ENCODE data around the gene SAMD11. TPM values are rescaled to one million over a fixed set of nuclear protein-coding genes. Genes with fewer than 3 reads are reported as not detected.

The SAMD11 gene
- total and polyA plus RNA-seq, 2 donors (not counting 1 experiment from before 2014, with no cell fraction given), result not detected

DNA sequence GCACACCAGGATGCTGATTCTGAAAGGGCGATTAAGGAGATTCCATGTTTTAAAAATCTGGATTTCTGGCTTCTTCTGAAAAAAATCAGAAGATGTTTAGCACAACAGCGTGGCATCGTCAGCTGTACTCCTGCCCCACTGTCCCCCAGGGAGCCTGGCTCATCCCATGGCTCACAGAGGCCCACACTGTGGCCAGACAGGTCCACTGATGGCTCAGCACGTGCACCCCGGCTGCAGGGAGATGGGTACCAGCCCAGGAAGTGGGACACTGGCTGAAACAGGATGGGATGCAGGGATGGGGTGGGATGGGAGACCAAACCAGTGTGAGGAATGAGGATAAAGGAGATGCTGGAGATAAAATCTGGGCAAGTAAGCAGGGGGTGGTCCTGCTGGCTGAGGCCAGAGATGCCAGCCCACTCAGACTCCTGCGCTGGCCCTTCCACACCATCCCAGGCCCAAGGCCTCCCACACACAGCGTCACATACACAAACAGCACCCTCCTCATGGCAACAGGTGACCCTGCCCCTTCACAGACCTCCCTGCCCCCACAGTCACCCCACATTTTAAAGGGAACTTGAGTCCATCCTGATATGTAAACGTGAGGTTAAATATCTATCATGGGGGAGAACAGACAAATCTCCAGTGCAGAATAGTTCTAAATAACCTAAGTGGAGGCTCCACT is 23.9 kb upstream of the SAMD11 start:
- no peaks in the 10 kb centered on the region for H3K9me3 Mint-ChIP-seq (ENCODE audit: insufficient read depth)
- Histone ChIP-seq H3K27ac (ENCODE audit: low read length in 2 of 2) (no peak overlapping the region), H3K4me3 (ENCODE audit: control extremely low read depth in 1 of 5, extremely low read depth in 1 of 5, insufficient read depth in 1 of 5, low read depth in 2 of 5, low read length in 4 of 5) (no peak overlapping the region), H2AFZ (ENCODE audit: insufficient read depth, low read depth, low read length, poor library complexity, severe bottlenecking) (no peak overlapping the region), H3K36me3 (replicated peaks in 1 of 2; ENCODE audit: control extremely low read depth in 1 of 2, control insufficient read depth in 1 of 2, extremely low read depth in 1 of 2, insufficient read depth in 2 of 2, low read length in 1 of 2) (no peaks in the 10 kb centered on the region), H3K9ac (ENCODE audit: low read length) (no peak overlapping the region), H3K79me2 (ENCODE audit: control insufficient read depth, insufficient read depth, low read length) (no peaks in the 10 kb centered on the region), H4K20me1 (ENCODE audit: control insufficient read depth, insufficient read depth, low read length, poor library complexity, severe bottlenecking) (no peaks in the 10 kb centered on the region), H3K9me3 (ENCODE audit: control extremely low read depth in 1 of 3, control insufficient read depth in 2 of 3, insufficient read depth in 1 of 3, low read length in 2 of 3) (peaks cover 0 to 19% (median 0%) of the 10 kb centered on the region in 3 donors), H3K4me1 (ENCODE audit: control insufficient read depth in 2 of 2, insufficient read depth in 2 of 2, low read length in 2 of 2) (peaks cover 0 to 7% of the 10 kb centered on the region in 2 donors), H3K27me3 (replicated peaks in 1 of 4; ENCODE audit: control extremely low read depth in 1 of 4, control insufficient read depth in 3 of 4, insufficient read depth in 4 of 4, low read length in 3 of 4) (peaks cover 0 to 50% (median 14%) of the 10 kb centered on the region in 4 experiments), H3K4me2 (replicated peaks; ENCODE audit: low read depth, low read length, poor library complexity, severe bottlenecking) (no peak overlapping the region)
- intact Hi-C loops (cut with micrococcal nuclease), result no loop called here
- TF ChIP-seq EZH2 (IDR thresholded peaks at IDR 0.05; ENCODE audit: borderline replicate concordance, insufficient read depth, low read depth, low read length, poor library complexity, severe bottlenecking), result no peak
- TF ChIP-seq, protein P1, sequence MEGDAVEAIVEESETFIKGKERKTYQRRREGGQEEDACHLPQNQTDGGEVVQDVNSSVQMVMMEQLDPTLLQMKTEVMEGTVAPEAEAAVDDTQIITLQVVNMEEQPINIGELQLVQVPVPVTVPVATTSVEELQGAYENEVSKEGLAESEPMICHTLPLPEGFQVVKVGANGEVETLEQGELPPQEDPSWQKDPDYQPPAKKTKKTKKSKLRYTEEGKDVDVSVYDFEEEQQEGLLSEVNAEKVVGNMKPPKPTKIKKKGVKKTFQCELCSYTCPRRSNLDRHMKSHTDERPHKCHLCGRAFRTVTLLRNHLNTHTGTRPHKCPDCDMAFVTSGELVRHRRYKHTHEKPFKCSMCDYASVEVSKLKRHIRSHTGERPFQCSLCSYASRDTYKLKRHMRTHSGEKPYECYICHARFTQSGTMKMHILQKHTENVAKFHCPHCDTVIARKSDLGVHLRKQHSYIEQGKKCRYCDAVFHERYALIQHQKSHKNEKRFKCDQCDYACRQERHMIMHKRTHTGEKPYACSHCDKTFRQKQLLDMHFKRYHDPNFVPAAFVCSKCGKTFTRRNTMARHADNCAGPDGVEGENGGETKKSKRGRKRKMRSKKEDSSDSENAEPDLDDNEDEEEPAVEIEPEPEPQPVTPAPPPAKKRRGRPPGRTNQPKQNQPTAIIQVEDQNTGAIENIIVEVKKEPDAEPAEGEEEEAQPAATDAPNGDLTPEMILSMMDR (IDR thresholded peaks at IDR 0.05), result no peak
- 84% methylated on average over 7 of the region's 8 CpGs for WGBS (ENCODE audit: insufficient coverage)
- ATAC-seq (ENCODE audit: low read depth), result no peak
- peaks cover 52% of the 10 kb centered on the region for H3K27me3 Mint-ChIP-seq
- H3K4me1 Mint-ChIP-seq, result peaks cover 8% of the 10 kb centered on the region
- no peak overlapping the region for H3K4me3 Mint-ChIP-seq
- no peak overlapping the region for H3K27ac Mint-ChIP-seq
- peak; percentile 5 for DNase-seq
- POLR2A ChIA-PET, result no interaction called here
- CTCF ChIA-PET, result no interaction called here

DNA sequence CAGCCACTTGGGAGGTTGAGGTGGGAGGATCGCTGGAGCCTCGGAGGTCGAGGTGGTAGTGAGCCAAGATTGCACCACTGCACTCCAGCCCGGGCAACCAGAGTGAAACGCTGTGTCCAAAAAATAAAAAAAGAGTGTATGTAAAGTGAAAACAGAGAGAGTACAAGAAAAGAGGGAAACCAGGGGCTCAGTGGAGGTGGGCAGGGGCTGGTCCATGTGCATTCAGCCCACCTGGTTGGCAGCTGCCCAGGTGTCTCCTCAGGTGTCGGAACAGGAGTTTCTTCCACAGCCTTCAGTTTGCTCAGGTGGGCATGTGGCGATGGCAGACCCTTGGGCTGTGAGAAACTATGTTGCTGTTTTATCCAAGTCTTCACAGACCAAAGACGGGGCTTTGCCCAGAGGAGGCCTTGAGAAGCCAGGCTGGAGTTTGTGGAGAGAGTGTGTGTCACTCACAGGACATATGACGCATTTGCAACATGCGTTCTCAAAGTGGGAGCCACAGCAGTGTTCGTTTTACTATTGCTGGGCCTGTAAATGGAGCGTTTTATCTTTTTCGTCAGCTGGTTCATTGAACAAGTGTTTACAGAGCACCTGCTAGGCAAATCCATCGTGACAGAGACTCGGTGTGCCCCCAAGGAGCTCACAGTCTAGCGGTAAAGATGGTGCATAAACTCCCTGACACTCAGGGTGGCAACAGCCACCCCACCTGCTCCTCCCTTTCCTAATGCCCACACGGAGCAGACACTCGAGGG is 22.4 kb upstream of the SAMD11 start:
- intact Hi-C loops (cut with micrococcal nuclease), result no loop called here
- Histone ChIP-seq H3K27me3 (replicated peaks in 1 of 4; ENCODE audit: control extremely low read depth in 1 of 4, control insufficient read depth in 3 of 4, insufficient read depth in 4 of 4, low read length in 3 of 4) (peaks cover 0 to 59% (median 21%) of the 10 kb centered on the region in 4 experiments), H3K4me3 (ENCODE audit: control extremely low read depth in 1 of 5, extremely low read depth in 1 of 5, insufficient read depth in 1 of 5, low read depth in 2 of 5, low read length in 4 of 5) (no peak overlapping the region), H3K4me2 (replicated peaks; ENCODE audit: low read depth, low read length, poor library complexity, severe bottlenecking) (no peak overlapping the region), H3K9me3 (ENCODE audit: control extremely low read depth in 1 of 3, control insufficient read depth in 2 of 3, insufficient read depth in 1 of 3, low read length in 2 of 3) (peaks cover 0 to 19% (median 0%) of the 10 kb centered on the region in 3 donors), H3K79me2 (ENCODE audit: control insufficient read depth, insufficient read depth, low read length) (no peaks in the 10 kb centered on the region), H2AFZ (ENCODE audit: insufficient read depth, low read depth, low read length, poor library complexity, severe bottlenecking) (no peak overlapping the region), H3K4me1 (ENCODE audit: control insufficient read depth in 2 of 2, insufficient read depth in 2 of 2, low read length in 2 of 2) (peaks cover 14 to 23% of the 10 kb centered on the region in 2 donors), H4K20me1 (ENCODE audit: control insufficient read depth, insufficient read depth, low read length, poor library complexity, severe bottlenecking) (no peaks in the 10 kb centered on the region), H3K27ac (ENCODE audit: low read length in 2 of 2) (no peak overlapping the region), H3K36me3 (replicated peaks in 1 of 2; ENCODE audit: control extremely low read depth in 1 of 2, control insufficient read depth in 1 of 2, extremely low read depth in 1 of 2, insufficient read depth in 2 of 2, low read length in 1 of 2) (no peaks in the 10 kb centered on the region), H3K9ac (ENCODE audit: low read length) (no peak overlapping the region)
- DNase-seq (peak; percentile 3), ATAC-seq (ENCODE audit: low read depth) (no peak)
- Mint-ChIP-seq H3K4me3 (no peak overlapping the region), H3K27ac (no peak overlapping the region), H3K27me3 (peaks cover 56% of the 10 kb centered on the region), H3K9me3 (ENCODE audit: insufficient read depth) (no peaks in the 10 kb centered on the region), H3K4me1 (peaks cover 21% of the 10 kb centered on the region)
- no peak for TF ChIP-seq EZH2 (IDR thresholded peaks at IDR 0.05; ENCODE audit: borderline replicate concordance, insufficient read depth, low read depth, low read length, poor library complexity, severe bottlenecking)
- TF ChIP-seq, protein P1 (IDR thresholded peaks at IDR 0.05), result no peak
- 92% methylated on average over 17 of the region's 18 CpGs for WGBS (ENCODE audit: insufficient coverage)
- POLR2A ChIA-PET, result no interaction called here
- CTCF ChIA-PET, result no interaction called here
